Measurements from ENCODE around the gene PAGR1. TPM values are rescaled to one million over a fixed set of nuclear protein-coding genes. Genes with fewer than 3 reads are reported as not detected.

Gene PAGR1
- total RNA-seq, 1 donor: 23.4 TPM

DNA sequence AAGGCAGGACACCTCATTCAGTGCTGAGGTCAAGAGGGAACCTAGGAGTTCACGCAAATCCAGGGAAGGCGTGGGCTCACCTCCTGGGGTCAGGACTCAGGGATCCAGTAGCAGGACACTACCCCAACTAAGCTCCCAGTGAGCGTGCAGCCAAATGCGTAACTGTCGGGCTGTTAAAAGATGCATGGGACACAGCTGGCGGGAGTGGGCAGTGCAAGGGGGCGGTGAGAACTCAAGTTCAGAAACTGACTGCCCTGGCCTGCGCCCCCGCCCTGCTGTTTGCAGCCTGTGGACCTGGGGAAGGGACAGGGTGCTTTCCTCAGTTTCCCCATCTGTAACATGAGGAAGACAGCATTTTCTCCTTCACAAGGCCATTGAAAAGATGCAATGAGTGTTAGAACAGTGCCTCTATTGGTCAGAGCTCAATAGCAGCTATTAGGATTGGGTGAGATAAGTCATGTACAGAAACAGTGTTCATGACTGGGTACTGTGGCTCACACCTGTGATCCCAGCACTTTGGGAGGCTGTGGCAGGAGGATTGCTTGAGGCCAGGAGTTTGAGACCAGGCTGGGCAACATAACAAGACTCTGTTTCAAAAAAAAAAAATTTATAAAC is 26.9 kb downstream of the PAGR1 start:
- no peak for DNase-seq (ENCODE audit: low read depth)
- TF ChIP-seq, protein P1, sequence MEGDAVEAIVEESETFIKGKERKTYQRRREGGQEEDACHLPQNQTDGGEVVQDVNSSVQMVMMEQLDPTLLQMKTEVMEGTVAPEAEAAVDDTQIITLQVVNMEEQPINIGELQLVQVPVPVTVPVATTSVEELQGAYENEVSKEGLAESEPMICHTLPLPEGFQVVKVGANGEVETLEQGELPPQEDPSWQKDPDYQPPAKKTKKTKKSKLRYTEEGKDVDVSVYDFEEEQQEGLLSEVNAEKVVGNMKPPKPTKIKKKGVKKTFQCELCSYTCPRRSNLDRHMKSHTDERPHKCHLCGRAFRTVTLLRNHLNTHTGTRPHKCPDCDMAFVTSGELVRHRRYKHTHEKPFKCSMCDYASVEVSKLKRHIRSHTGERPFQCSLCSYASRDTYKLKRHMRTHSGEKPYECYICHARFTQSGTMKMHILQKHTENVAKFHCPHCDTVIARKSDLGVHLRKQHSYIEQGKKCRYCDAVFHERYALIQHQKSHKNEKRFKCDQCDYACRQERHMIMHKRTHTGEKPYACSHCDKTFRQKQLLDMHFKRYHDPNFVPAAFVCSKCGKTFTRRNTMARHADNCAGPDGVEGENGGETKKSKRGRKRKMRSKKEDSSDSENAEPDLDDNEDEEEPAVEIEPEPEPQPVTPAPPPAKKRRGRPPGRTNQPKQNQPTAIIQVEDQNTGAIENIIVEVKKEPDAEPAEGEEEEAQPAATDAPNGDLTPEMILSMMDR (IDR thresholded peaks at IDR 0.05; ENCODE audit: insufficient read depth, low read length): no peak
- H3K4me3 ChIP-seq (ENCODE audit: low read depth, low read length): no peak overlapping the region

DNA sequence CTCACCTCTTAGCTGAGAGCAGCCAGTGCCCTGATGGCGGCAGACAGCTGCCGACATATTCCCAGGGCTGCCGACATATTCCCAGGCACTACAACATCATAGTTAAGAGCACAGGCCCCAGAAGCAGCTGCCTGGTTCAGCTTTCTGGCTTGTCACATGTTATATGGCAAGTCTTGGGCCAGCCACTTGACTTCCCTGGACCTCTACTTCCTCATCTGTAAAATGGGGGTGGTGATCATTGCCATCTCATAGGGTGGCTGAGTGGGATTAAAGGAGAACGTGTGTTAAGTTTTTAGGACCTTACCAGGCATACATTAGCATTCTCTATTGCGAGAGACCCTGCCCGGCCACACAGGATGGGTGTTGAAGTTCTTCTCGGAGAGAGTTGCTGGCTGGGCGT is 28.0 kb downstream of the PAGR1 start:
- TF ChIP-seq, protein P1 (IDR thresholded peaks at IDR 0.05; ENCODE audit: insufficient read depth, low read length): no peak
- H3K4me3 ChIP-seq (ENCODE audit: low read depth, low read length): no peak overlapping the region
- no peak for DNase-seq (ENCODE audit: low read depth)

DNA sequence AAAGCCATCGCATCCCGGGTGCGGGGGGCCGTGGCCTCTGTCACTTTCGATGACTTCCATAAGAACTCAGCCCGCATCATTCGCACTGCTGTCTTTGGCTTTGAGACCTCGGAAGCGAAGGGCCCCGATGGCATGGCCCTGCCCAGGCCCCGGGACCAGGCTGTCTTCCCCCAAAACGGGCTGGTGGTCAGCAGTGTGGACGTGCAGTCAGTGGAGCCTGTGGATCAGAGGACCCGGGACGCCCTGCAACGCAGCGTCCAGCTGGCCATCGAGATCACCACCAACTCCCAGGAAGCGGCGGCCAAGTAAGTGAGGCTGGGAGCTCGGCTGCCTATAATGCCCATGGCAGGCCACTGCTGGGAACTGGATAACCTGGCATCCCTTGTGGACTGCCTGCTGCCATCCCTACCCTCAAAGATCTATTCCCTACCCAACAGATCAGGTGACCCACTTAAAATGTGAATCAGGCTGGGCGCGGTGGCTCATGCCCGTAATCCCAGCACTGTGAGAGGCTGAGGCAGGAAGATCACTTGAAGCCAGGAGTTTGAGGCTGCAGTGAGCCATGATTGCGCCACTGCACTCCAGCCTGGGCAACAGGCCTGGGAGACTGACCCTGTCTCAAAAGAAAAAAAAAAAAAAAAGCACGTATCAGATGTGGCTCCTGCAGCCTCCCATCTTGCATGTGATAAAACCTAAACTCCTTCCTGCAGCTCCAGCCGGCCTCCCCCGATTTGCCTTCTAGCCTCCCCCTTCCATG is 28.8 kb downstream of the PAGR1 start:
- DNase-seq (ENCODE audit: low read depth): peak; percentile 69
- H3K4me3 ChIP-seq (ENCODE audit: low read depth, low read length): no peak overlapping the region
- TF ChIP-seq, protein P1 (IDR thresholded peaks at IDR 0.05; ENCODE audit: insufficient read depth, low read length): no peak

DNA sequence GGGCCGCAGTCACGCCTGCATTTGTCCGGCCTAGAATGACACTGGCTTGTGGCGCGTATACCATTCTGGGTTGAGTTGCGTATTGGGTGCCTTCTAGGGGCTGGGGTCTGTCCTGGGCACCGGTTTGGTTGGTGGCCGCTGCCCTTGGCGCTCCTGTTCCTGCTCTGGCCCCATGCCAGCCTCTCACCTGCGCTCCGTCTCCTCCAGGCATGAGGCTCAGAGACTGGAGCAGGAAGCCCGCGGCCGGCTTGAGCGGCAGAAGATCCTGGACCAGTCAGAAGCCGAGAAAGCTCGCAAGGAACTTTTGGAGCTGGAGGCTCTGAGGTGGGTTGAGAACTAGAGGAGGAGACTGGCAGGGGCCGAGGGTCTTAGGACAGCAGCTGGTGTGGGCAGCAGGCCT is 29.7 kb downstream of the PAGR1 start:
- TF ChIP-seq, protein P1 (IDR thresholded peaks at IDR 0.05; ENCODE audit: insufficient read depth, low read length): no peak
- DNase-seq (ENCODE audit: low read depth): no peak
- H3K4me3 ChIP-seq (ENCODE audit: low read depth, low read length): no peak overlapping the region

DNA sequence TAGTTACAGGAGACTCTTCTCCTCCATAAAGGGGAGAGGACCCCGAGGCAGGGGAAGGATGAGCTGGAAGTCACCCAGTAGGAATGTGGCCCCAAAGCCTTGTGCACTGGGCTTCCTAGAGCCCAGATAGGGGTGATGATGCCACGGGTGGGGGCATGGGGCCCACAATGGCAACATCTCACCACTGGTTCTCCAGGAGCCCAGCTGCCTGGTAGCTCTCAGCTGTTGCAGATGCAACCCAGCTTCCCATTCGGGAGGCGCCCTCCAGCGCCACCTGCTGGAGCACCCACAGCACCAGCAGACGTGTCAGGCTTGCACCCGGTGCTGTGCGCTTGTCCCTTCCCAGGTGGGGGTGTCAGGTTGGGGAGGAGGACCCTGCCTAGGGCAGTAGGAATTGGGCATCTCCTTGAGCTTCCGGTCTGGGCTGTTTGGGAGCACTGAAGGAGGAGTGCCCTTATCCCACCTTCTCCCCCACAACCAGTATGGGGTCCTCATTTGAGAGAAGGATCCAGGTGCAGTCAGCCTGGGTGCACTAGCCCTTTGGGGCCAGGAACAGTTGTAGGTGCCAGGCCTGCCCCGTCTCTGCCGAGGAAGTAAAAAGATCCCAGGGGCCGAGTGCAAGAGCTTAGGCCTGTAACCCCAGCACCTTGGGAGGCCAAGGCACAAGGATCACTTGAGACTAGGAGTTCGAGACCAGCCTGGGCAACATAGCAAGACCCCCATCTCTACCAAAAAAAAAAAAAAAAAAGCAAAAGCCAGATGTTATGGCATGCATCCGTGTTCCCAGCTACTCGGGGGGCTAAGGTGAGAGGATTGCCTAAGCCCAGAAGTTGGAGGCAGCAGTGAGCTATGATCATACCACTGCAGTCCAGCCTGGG is 32.7 kb downstream of the PAGR1 start:
- H3K4me3 ChIP-seq (ENCODE audit: low read depth, low read length): no peak overlapping the region
- DNase-seq (ENCODE audit: low read depth): peak; percentile 68
- TF ChIP-seq, protein P1 (IDR thresholded peaks at IDR 0.05; ENCODE audit: insufficient read depth, low read length): peak; percentile 95

DNA sequence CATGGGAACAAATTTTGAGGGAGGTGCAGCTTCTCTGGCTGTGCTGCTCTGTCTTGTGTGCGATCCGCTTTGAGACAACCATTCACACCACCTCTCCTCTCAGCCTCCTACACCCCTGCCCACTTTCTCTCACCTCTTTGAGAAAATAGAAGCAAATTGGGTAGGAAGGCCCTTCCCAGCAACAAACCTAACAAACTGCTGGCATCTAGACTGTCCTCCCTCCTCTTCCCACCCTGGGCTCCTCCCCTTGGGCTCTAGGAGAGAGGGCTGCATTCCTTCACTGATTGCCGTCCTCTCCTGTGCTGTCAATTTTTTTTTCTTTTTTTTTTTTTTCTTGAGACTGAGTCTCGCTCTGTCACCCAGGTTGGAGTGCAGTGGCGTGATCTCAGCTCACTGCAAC is 33.6 kb downstream of the PAGR1 start:
- TF ChIP-seq, protein P1 (IDR thresholded peaks at IDR 0.05; ENCODE audit: insufficient read depth, low read length): no peak
- DNase-seq (ENCODE audit: low read depth): no peak
- H3K4me3 ChIP-seq (ENCODE audit: low read depth, low read length): no peak overlapping the region

Data from fibroblast of the aortic adventitia (primary cell).